HEK293T (cell line): ENCODE measurements around the gene ZNF697.

Experiments
- ARNT ChIP-seq: fragments of 450-650 bp; IDR thresholded peaks from 2 replicates; pipeline ENCODE4 v1.6.1; 2017; ENCODE audit warnings: mild to moderate bottlenecking
- BHLHE40 ChIP-seq: fragments of 450-650 bp; IDR thresholded peaks from 2 replicates; pipeline ENCODE4 v1.6.1; 2016; ENCODE audit warnings: mild to moderate bottlenecking, moderate library complexity, borderline replicate concordance
- FOXM1 ChIP-seq: fragments of 450-650 bp; IDR thresholded peaks from 2 replicates; pipeline ENCODE4 v1.6.1; 2017; ENCODE audit warnings: mild to moderate bottlenecking, borderline replicate concordance
- LEF1 ChIP-seq: fragments of 450-650 bp; IDR thresholded peaks from 2 replicates; pipeline ENCODE4 v1.6.1; 2017; ENCODE audit warnings: mild to moderate bottlenecking, borderline replicate concordance
- PKNOX1 ChIP-seq: fragments of 450-650 bp; IDR thresholded peaks from 2 replicates; pipeline ENCODE4 v1.6.1; 2016
- SP1 ChIP-seq: fragments of 450-650 bp; IDR thresholded peaks from 2 replicates; pipeline ENCODE4 v1.6.1; 2017
- SUZ12 ChIP-seq: fragments of 450-650 bp; IDR thresholded peaks from 2 replicates; pipeline ENCODE4 v1.6.1; 2016; ENCODE audit warnings: mild to moderate bottlenecking
- TARDBP ChIP-seq: fragments of 450-650 bp; IDR thresholded peaks from 2 replicates; pipeline ENCODE4 v1.6.1; 2016
- ZNF384 ChIP-seq: fragments of 450-650 bp; IDR thresholded peaks from 2 replicates; pipeline ENCODE4 v1.6.1; 2016

DNA sequence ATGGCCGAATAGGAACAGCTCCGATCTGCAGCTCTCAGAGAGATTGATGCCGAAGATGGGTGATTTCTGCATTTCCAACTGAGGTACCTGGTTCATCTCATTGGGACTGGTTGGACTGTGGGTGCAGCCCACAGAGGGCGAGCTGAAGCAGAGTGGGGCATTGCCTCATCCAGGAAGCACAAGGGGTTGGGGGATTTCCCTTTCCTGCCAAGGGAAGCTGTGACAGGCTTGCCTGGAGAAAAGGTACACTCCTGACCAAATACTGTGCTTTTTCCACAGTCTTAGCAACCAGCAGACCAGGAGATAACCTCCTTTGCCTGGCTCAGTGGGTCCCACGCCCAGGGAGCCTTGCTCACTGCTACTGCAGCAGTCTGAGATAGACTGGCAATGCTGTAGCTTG, 74.2 kb downstream of the ZNF697 start:
- TF ChIP-seq BHLHE40 (no peak), TARDBP (no peak), PKNOX1 (no peak), SUZ12 (no peak), FOXM1 (no peak), LEF1 (no peak), SP1 (no peak), ARNT (no peak), ZNF384 (no peak)
